Vagina (tissue), 2 donors: ENCODE results near the gene KRT6B. TPM values are rescaled to one million over a fixed set of nuclear protein-coding genes. Genes with fewer than 3 reads are reported as not detected.

ENCODE experiments used
- DNase-seq, 2 donors: peaks; one replicate each; pipeline ENCODE4 v3.0.0-alpha.2; 2017; ENCODE audit errors: extremely low spot score in 2 of 2
- H3K27ac ChIP-seq: fragments of 200-600 bp; sonication (generic); one replicate; pipeline ENCODE4 v1.5.1; 2019
- H3K27me3 ChIP-seq: fragments of 200-600 bp; sonication (generic); one replicate; pipeline ENCODE4 v1.5.1; 2019
- H3K36me3 ChIP-seq, 2 donors: fragments of 200-600 bp; sonication (generic); one replicate each; pipeline ENCODE4 v1.5.1; 2017 to 2019
- H3K4me1 ChIP-seq: fragments of 200-600 bp; sonication (generic); one replicate; pipeline ENCODE4 v1.5.1; 2019
- H3K4me3 ChIP-seq, 2 donors: fragments of 200-600 bp; sonication (generic); 1 replicate in 1 of 2; 2 replicates in 1 of 2; pipeline ENCODE4 v1.5.1; 2016 to 2019
- H3K9me3 ChIP-seq: fragments of 200-600 bp; sonication (generic); one replicate; pipeline ENCODE4 v1.5.1; 2019
- CTCF ChIP-seq, 3 experiments: fragments of 450-650 bp in 2 of 3; fragments of 200-600 bp in 1 of 3; sonication (generic) in 1 of 3; IDR thresholded peaks; one replicate each; pipeline ENCODE4 v1.5.1; 2017 to 2019; ENCODE audit warnings: antibody characterized with exemption in 3 of 3, mild to moderate bottlenecking in 2 of 3, moderate library complexity in 2 of 3
- POLR2A ChIP-seq, 2 donors: fragments of 450-650 bp; IDR thresholded peaks; one replicate each; pipeline ENCODE4 v1.6.1; 2017; ENCODE audit warnings: antibody characterized with exemption in 2 of 2, mild to moderate bottlenecking in 2 of 2, moderate library complexity in 2 of 2
- POLR2AphosphoS5 ChIP-seq, 2 donors: sonication (generic); formaldehyde crosslinking; IDR thresholded peaks; one replicate each; pipeline ENCODE4 v1.9.0; 2017; ENCODE audit warnings: antibody characterized with exemption in 2 of 2, mild to moderate bottlenecking in 2 of 2, low read depth in 1 of 2; ENCODE audit not compliant: insufficient read depth in 1 of 2
- intact Hi-C: fragments of 100-400 bp; cut with DNase I; formaldehyde crosslinking; loops from one replicate; pipeline ENCODE4 v1.15.1; 2023
- total RNA-seq: library from RNA; depleted of rRNA; stranded (reverse); fragments of >200 nt; gene quantifications from one replicate; pipeline ENCODE4 v1.2.3, GENCODE V29; 2016

KRT6B gene
- total RNA-seq, 1 donor from 2014 or later: 184 TPM

- intact Hi-C loops: no loop called here
- no peak for TF ChIP-seq POLR2A (IDR thresholded peaks at IDR 0.05)
- TF ChIP-seq POLR2AphosphoS5 (IDR thresholded peaks at IDR 0.05; ENCODE audit: insufficient read depth in 1 of 2, low read depth in 1 of 2): no peak
- TF ChIP-seq CTCF (IDR thresholded peaks at IDR 0.05): no peak
- H3K4me1 ChIP-seq: peaks cover 23% of the 10 kb centered on the region
- no peaks in the 10 kb centered on the region for H3K36me3 ChIP-seq
- H3K27ac ChIP-seq: no peak overlapping the region
- no peaks in the 10 kb centered on the region for H3K9me3 ChIP-seq
- H3K27me3 ChIP-seq: no peaks in the 10 kb centered on the region
- no peak overlapping the region for H3K4me3 ChIP-seq
- DNase-seq: peak; percentile 31 to 75
Observed at GRCh38 chr12:52432559-52433207, 19.3 kb downstream of the KRT6B start.

- no peaks in the 10 kb centered on the region for H3K36me3 ChIP-seq
- intact Hi-C loops: no loop called here
- no peaks in the 10 kb centered on the region for H3K9me3 ChIP-seq
- TF ChIP-seq CTCF (IDR thresholded peaks at IDR 0.05) (no peak), POLR2AphosphoS5 (IDR thresholded peaks at IDR 0.05; ENCODE audit: insufficient read depth in 1 of 2, low read depth in 1 of 2) (no peak), POLR2A (IDR thresholded peaks at IDR 0.05) (no peak)
- H3K27me3 ChIP-seq: no peaks in the 10 kb centered on the region
- peaks cover 11% of the 10 kb centered on the region for H3K4me1 ChIP-seq
- no peak for DNase-seq
- no peak overlapping the region for H3K4me3 ChIP-seq
- no peak overlapping the region for H3K27ac ChIP-seq
Observed at GRCh38 chr12:52428121-52428520, 23.8 kb downstream of the KRT6B start.

GRCh38 chr12:52427083-52427482 lies 24.9 kb downstream of the KRT6B start:
- H3K27me3 ChIP-seq: no peaks in the 10 kb centered on the region
- H3K36me3 ChIP-seq: no peaks in the 10 kb centered on the region
- intact Hi-C loops: no loop called here
- TF ChIP-seq CTCF (IDR thresholded peaks at IDR 0.05): no peak
- TF ChIP-seq POLR2AphosphoS5 (IDR thresholded peaks at IDR 0.05; ENCODE audit: insufficient read depth in 1 of 2, low read depth in 1 of 2): no peak
- TF ChIP-seq POLR2A (IDR thresholded peaks at IDR 0.05): no peak
- no peak overlapping the region for H3K4me3 ChIP-seq
- H3K4me1 ChIP-seq: peaks cover 13% of the 10 kb centered on the region
- no peak overlapping the region for H3K27ac ChIP-seq
- H3K9me3 ChIP-seq: no peaks in the 10 kb centered on the region
- no peak for DNase-seq

GRCh38 chr12:52426034-52426433 lies 25.9 kb downstream of the KRT6B start:
- peaks cover 13% of the 10 kb centered on the region for H3K4me1 ChIP-seq
- no peaks in the 10 kb centered on the region for H3K27me3 ChIP-seq
- no peak overlapping the region for H3K27ac ChIP-seq
- DNase-seq: no peak
- H3K9me3 ChIP-seq: no peaks in the 10 kb centered on the region
- TF ChIP-seq POLR2AphosphoS5 (IDR thresholded peaks at IDR 0.05; ENCODE audit: insufficient read depth in 1 of 2, low read depth in 1 of 2) (no peak), POLR2A (IDR thresholded peaks at IDR 0.05) (no peak), CTCF (IDR thresholded peaks at IDR 0.05) (no peak)
- intact Hi-C loops: no loop called here
- no peak overlapping the region for H3K4me3 ChIP-seq
- H3K36me3 ChIP-seq: no peaks in the 10 kb centered on the region

GRCh38 chr12:52425466-52425865 lies 26.5 kb downstream of the KRT6B start:
- H3K27ac ChIP-seq: no peak overlapping the region
- H3K4me1 ChIP-seq: peaks cover 13% of the 10 kb centered on the region
- no peaks in the 10 kb centered on the region for H3K36me3 ChIP-seq
- no peak for DNase-seq
- TF ChIP-seq POLR2A (IDR thresholded peaks at IDR 0.05): no peak
- no peak for TF ChIP-seq CTCF (IDR thresholded peaks at IDR 0.05)
- no peak for TF ChIP-seq POLR2AphosphoS5 (IDR thresholded peaks at IDR 0.05; ENCODE audit: insufficient read depth in 1 of 2, low read depth in 1 of 2)
- H3K27me3 ChIP-seq: no peaks in the 10 kb centered on the region
- H3K4me3 ChIP-seq: no peak overlapping the region
- no peaks in the 10 kb centered on the region for H3K9me3 ChIP-seq
- intact Hi-C loops: no loop called here
